IMR-90 (cell line): ENCODE results near the gene OR4F6. TPM values are rescaled to one million over a fixed set of nuclear protein-coding genes. Genes with fewer than 3 reads are reported as not detected.

Experiments used
- ATAC-seq: fragments of 200-7000 bp; cut with Tn5 transposase; 2 replicates; pipeline ENCODE4 v1.9.1; 2020; ENCODE audit warnings: low read depth, mild to moderate bottlenecking, moderate library complexity
- BruUV-seq: library from RNA; stranded (reverse); fragments of 400-500 nt; replicated peaks from 2 replicates; lab custom pipeline; 2021; lab: Mats Ljungman, UMichigan
- CTCF ChIA-PET: fragments of 300-600 bp; formaldehyde crosslinking; extraction: SDS; loops from one replicate; lab custom pipeline; 2021; ENCODE audit warnings: antibody characterized with exemption; lab: Yijun Ruan, JAX
- POLR2A ChIA-PET: fragments of 300-600 bp; sonication (Branson Sonifier 250); formaldehyde crosslinking; loops from one replicate; lab custom pipeline; 2022; ENCODE audit warnings: antibody characterized with exemption; ENCODE audit not compliant: unreplicated experiment; lab: Charles Lee
- DNase-seq: peaks from one replicate; pipeline ENCODE4 v3.0.0; 2013
- H2AFZ ChIP-seq: replicated peaks from 2 replicates; pipeline ENCODE3; 2013; ENCODE audit warnings: low read length, mild to moderate bottlenecking; ENCODE audit not compliant: poor library complexity
- H2AK5ac ChIP-seq: 2 replicates; pipeline ENCODE4 v1.6.1; 2013; ENCODE audit warnings: low read depth, low read length, inconsistent platforms
- H2AK9ac ChIP-seq: replicated peaks from 2 replicates; pipeline ENCODE3; 2013; ENCODE audit warnings: mild to moderate bottlenecking, low read depth, low read length, moderate library complexity; ENCODE audit not compliant: poor library complexity
- H2BK120ac ChIP-seq: 2 replicates; pipeline ENCODE4 v1.6.1; 2013; ENCODE audit warnings: low read depth, low read length, inconsistent platforms
- H2BK15ac ChIP-seq: 3 replicates; pipeline ENCODE4 v1.6.1; 2013; ENCODE audit warnings: low read depth, low read length, inconsistent platforms
- H2BK20ac ChIP-seq: 2 replicates; pipeline ENCODE4 v1.6.1; 2013; ENCODE audit warnings: low read depth, mild to moderate bottlenecking, inconsistent platforms, low read length, moderate library complexity
- H2BK5ac ChIP-seq: 2 replicates; pipeline ENCODE4 v1.6.1; 2013; ENCODE audit warnings: mild to moderate bottlenecking, low read depth, low read length, inconsistent platforms; ENCODE audit not compliant: poor library complexity, severe bottlenecking
- H3K14ac ChIP-seq: replicated peaks from 2 replicates; pipeline ENCODE4 v1.6.1; 2013; ENCODE audit warnings: low read depth, low read length, inconsistent platforms
- H3K18ac ChIP-seq: 2 replicates; pipeline ENCODE4 v1.6.1; 2013; ENCODE audit warnings: low read depth, low read length, control low read depth
- H3K23ac ChIP-seq: 2 replicates; pipeline ENCODE4 v1.6.1; 2013; ENCODE audit warnings: low read depth, low read length, inconsistent platforms
- H3K27ac ChIP-seq: 2 replicates; pipeline ENCODE4 v1.5.1; 2013; ENCODE audit warnings: mild to moderate bottlenecking, control low read depth, low read length; ENCODE audit not compliant: insufficient read depth
- H3K27me3 ChIP-seq: 2 replicates; pipeline ENCODE4 v1.6.1; 2013; ENCODE audit warnings: low read length; ENCODE audit not compliant: control insufficient read depth, insufficient read depth
- H3K36me3 ChIP-seq: 2 replicates; pipeline ENCODE4 v1.6.1; 2013; ENCODE audit warnings: low read length, mixed read lengths; ENCODE audit not compliant: control insufficient read depth, insufficient read depth
- H3K4ac ChIP-seq: 2 replicates; pipeline ENCODE4 v1.6.1; 2013; ENCODE audit warnings: low read depth, low read length, inconsistent platforms
- H3K4me1 ChIP-seq: 2 replicates; pipeline ENCODE4 v1.6.1; 2013; ENCODE audit warnings: low read length, mixed read lengths; ENCODE audit not compliant: control insufficient read depth, insufficient read depth
- H3K4me2 ChIP-seq: 2 replicates; pipeline ENCODE4 v1.6.1; 2013; ENCODE audit warnings: low read depth, mild to moderate bottlenecking, control low read depth, low read length, moderate library complexity
- H3K4me3 ChIP-seq: 2 replicates; pipeline ENCODE4 v1.5.1; 2013; ENCODE audit warnings: low read depth, mild to moderate bottlenecking, control low read depth, low read length, moderate library complexity; ENCODE audit not compliant: insufficient read depth
- H3K56ac ChIP-seq: 2 replicates; pipeline ENCODE4 v1.6.1; 2013; ENCODE audit warnings: low read length, inconsistent platforms; ENCODE audit not compliant: insufficient read depth; ENCODE audit errors: extremely low read depth
- H3K79me1 ChIP-seq, 2 experiments: 2 replicates each; pipeline ENCODE4 v1.6.1; 2013; ENCODE audit warnings: low read length in 2 of 2, inconsistent platforms in 1 of 2, low read depth in 1 of 2
- H3K9ac ChIP-seq: 2 replicates; pipeline ENCODE4 v1.6.1; 2013; ENCODE audit warnings: low read depth, low read length, control low read depth
- H3K9me1 ChIP-seq: 2 replicates; pipeline ENCODE4 v1.6.1; 2013; ENCODE audit warnings: low read length, inconsistent platforms; ENCODE audit not compliant: insufficient read depth
- H3K9me3 ChIP-seq: 2 replicates; pipeline ENCODE4 v1.6.1; 2013; ENCODE audit warnings: low read length; ENCODE audit not compliant: control insufficient read depth, insufficient read depth
- H4K20me1 ChIP-seq: 2 replicates; pipeline ENCODE4 v1.6.1; 2013; ENCODE audit warnings: low read length, inconsistent platforms; ENCODE audit not compliant: insufficient read depth
- H4K5ac ChIP-seq: 2 replicates; pipeline ENCODE4 v1.6.1; 2013; ENCODE audit warnings: mild to moderate bottlenecking, low read depth, low read length, control low read depth
- H4K8ac ChIP-seq, 2 experiments: 2 replicates each; pipeline ENCODE4 v1.6.1; 2013; ENCODE audit warnings: low read depth in 2 of 2, low read length in 2 of 2, control low read depth in 1 of 2, inconsistent platforms in 1 of 2
- H4K91ac ChIP-seq: 2 replicates; pipeline ENCODE4 v1.6.1; 2013; ENCODE audit warnings: low read depth, low read length, inconsistent platforms; ENCODE audit not compliant: insufficient read depth
- BHLHE40 ChIP-seq: fragments of 150-350 bp; IDR thresholded peaks from 2 replicates; pipeline ENCODE4 v1.6.1; 2016; ENCODE audit warnings: mild to moderate bottlenecking, low read depth, low read length
- CEBPB ChIP-seq: IDR thresholded peaks from 2 replicates; pipeline ENCODE4 v1.6.1; 2012; ENCODE audit warnings: low read depth, low read length, improper control_type of control experiment
- CTCF ChIP-seq: conservative IDR thresholded peaks from 2 replicates; pipeline ENCODE4 v1.5.1; 2012; ENCODE audit warnings: mild to moderate bottlenecking, low read depth, low read length, improper control_type of control experiment
- ELK1 ChIP-seq: fragments of 150-350 bp; IDR thresholded peaks from 2 replicates; pipeline ENCODE4 v1.6.1; 2016; ENCODE audit warnings: low read depth, mild to moderate bottlenecking, low read length, moderate library complexity, borderline replicate concordance
- FOS ChIP-seq: fragments of 150-350 bp; IDR thresholded peaks from 2 replicates; pipeline ENCODE4 v1.6.1; 2016; ENCODE audit warnings: low read depth, low read length
- MAFK ChIP-seq: IDR thresholded peaks from 2 replicates; pipeline ENCODE4 v1.6.1; 2012; ENCODE audit warnings: low read depth, low read length, improper control_type of control experiment
- MXI1 ChIP-seq: IDR thresholded peaks from 2 replicates; pipeline ENCODE4 v1.6.1; 2012; ENCODE audit warnings: low read depth, mild to moderate bottlenecking, low read length, moderate library complexity, borderline replicate concordance
- RCOR1 ChIP-seq: IDR thresholded peaks from 2 replicates; pipeline ENCODE4 v1.6.1; 2012; ENCODE audit warnings: mild to moderate bottlenecking, low read length, improper control_type of control experiment; ENCODE audit not compliant: insufficient replicate concordance
- RFX5 ChIP-seq: IDR thresholded peaks from 2 replicates; pipeline ENCODE4 v1.8.0; 2012; ENCODE audit warnings: low read depth, mild to moderate bottlenecking, low read length, moderate library complexity
- USF2 ChIP-seq: fragments of 150-350 bp; IDR thresholded peaks from 2 replicates; pipeline ENCODE4 v1.6.1; 2017; ENCODE audit warnings: mild to moderate bottlenecking, antibody characterized with exemption, low read length, low read depth
- WGBS, 2 experiments: methylation state at CpG; one replicate each; pipeline versions ENCODE4 v1.1.5 to v1.1.7; 2013; ENCODE audit warnings: missing lambda C conversion rate in 2 of 2; ENCODE audit not compliant: insufficient read length in 1 of 2; ENCODE audit errors: extremely low coverage in 2 of 2; 5-methylcytosine and 5-hydroxymethylcytosine counted together
- dilution Hi-C: fragments of 300-500 bp; cut with HindIII; formaldehyde crosslinking; loops from one replicate; pipeline ENCODE4 v1.14.3; 2018; ENCODE audit warnings: low sequenced_read_pairs; ENCODE audit not compliant: unreplicated experiment
- in situ Hi-C: fragments of 300-500 bp; cut with MboI; formaldehyde crosslinking; loops from 3 replicates; pipeline ENCODE4 v1.14.3; 2019; ENCODE audit warnings: low sequenced_read_pairs, inconsistent platforms, mixed read lengths
- intact Hi-C: fragments of 100-400 bp; cut with micrococcal nuclease; formaldehyde crosslinking; loops from 2 replicates; pipeline ENCODE4 v1.10.0; 2022
- polyA plus RNA-seq, 3 experiments: library from polyadenylated mRNA; depleted of rRNA; stranded (reverse); fragments of >200 nt; gene quantifications; 2 replicates each; pipeline ENCODE4 v1.2.3, GENCODE V29; 2012; ENCODE audit warnings: low replicate concordance in 1 of 3
- total RNA-seq: library from RNA; depleted of rRNA; stranded (reverse); fragments of >200 nt; gene quantifications from 2 replicates; pipeline ENCODE4 v1.2.3, GENCODE V29; 2012

Gene OR4F6
- total and polyA plus RNA-seq, 2 of the 4 experiments (the other 2 are of a cell fraction), result not detected

- TF ChIP-seq MXI1, result no peak
Observed at GRCh38 chr15:101805605-101806345, 2.5 kb downstream of the OR4F6 start (continued).

GRCh38 chr15:101807345-101807945, 4.1 kb downstream of the OR4F6 start:
- peak overlapping the region; percentile 47 for H2AK5ac ChIP-seq
- H2BK120ac ChIP-seq, result peak overlapping the region; percentile 98
- H3K4me1 ChIP-seq, result peaks cover 9% of the 10 kb centered on the region
- peak overlapping the region; percentile 94; the same call in 1 of the 2 replicates for H4K5ac ChIP-seq
- peak overlapping the region; percentile 79 for H2AK9ac ChIP-seq
- H4K20me1 ChIP-seq, result no peaks in the 10 kb centered on the region
- H3K79me1 ChIP-seq, result no peaks in the 10 kb centered on the region
- H3K9me3 ChIP-seq, result no peaks in the 10 kb centered on the region
- H4K8ac ChIP-seq, result peak overlapping the region in 1 of 2 experiments; percentile 69; a peak in 3 of 4 replicates
- H3K56ac ChIP-seq, result peak overlapping the region; percentile 62; the same call in 1 of the 2 replicates
- H3K23ac ChIP-seq, result peak overlapping the region; percentile 66; the same call in 1 of the 2 replicates
- H4K91ac ChIP-seq, result peak overlapping the region; percentile 87
- ChIA-PET POLR2A (no interaction called here), CTCF (interaction anchor here (0.5 to 0.6 kb wide), 3 partner anchors 44 to 719 kb away, joined by 3 read pairs; no protein-coding TSS in a partner anchor)
- H3K27me3 ChIP-seq, result no peaks in the 10 kb centered on the region
- in situ Hi-C loops, result no loop called here
- peak overlapping the region; percentile 95 for H3K4ac ChIP-seq
- WGBS, 2 experiments, result no CpG with 5 or more reads among the region's 10 CpGs
- intact Hi-C loops, result no loop called here
- peak overlapping the region; percentile 97 for H2BK15ac ChIP-seq
- DNase-seq, result peak; percentile 89
- dilution Hi-C loops, result no loop called here
- no peak overlapping the region for H3K4me3 ChIP-seq
- H3K4me2 ChIP-seq, result peak overlapping the region; percentile 31; the same call in 1 of the 2 replicates
- H3K36me3 ChIP-seq, result no peaks in the 10 kb centered on the region
- peak overlapping the region; percentile 70 for H3K18ac ChIP-seq
- H2BK20ac ChIP-seq, result peak overlapping the region; percentile 97
- H3K9me1 ChIP-seq, result 0 out of 2 replicates have a peak, but pooled peaks cover 3% of the 10 kb centered on the region
- BruUV-seq, result TSS peak; percentile 65
- H3K14ac ChIP-seq, result peak overlapping the region; percentile 91
- H3K27ac ChIP-seq, result peak overlapping the region; percentile 60
- H2BK5ac ChIP-seq, result peak overlapping the region; percentile 96
- peak overlapping the region; percentile 81 for H2AFZ ChIP-seq
- ATAC-seq, result peak; percentile 61
- peak overlapping the region; percentile 3; the same call in 1 of the 2 replicates for H3K9ac ChIP-seq
- TF ChIP-seq CTCF, result no peak
- no peak for TF ChIP-seq RCOR1
- TF ChIP-seq USF2, result no peak
- TF ChIP-seq RFX5, result no peak
- no peak for TF ChIP-seq BHLHE40
- TF ChIP-seq MAFK, result peak; percentile 58
- peak; percentile 63 for TF ChIP-seq FOS
- no peak for TF ChIP-seq ELK1
- TF ChIP-seq CEBPB, result peak; percentile 68; the same call in 1 of the 2 replicates
